PFSK-1 (cell line): ENCODE measurements around the gene ZNF417.

ENCODE experiments used
- FOXP2 ChIP-seq: optimal IDR thresholded peaks from 2 replicates; pipeline ENCODE3; 2011; ENCODE audit warnings: borderline replicate concordance, control low read depth, inconsistent platforms; ENCODE audit not compliant: insufficient read depth; ENCODE audit errors: extremely low read length, extremely low read depth
- POLR2AphosphoS5 ChIP-seq: IDR thresholded peaks from 2 replicates; pipeline ENCODE4 v1.6.1; 2012; ENCODE audit warnings: low read depth, mild to moderate bottlenecking, control low read depth, low read length, moderate library complexity
- SIN3A ChIP-seq: IDR thresholded peaks from 2 replicates; pipeline ENCODE4 v1.6.1; 2012; ENCODE audit warnings: mild to moderate bottlenecking, low read length, moderate library complexity, borderline replicate concordance; ENCODE audit not compliant: insufficient read depth
- TAF1 ChIP-seq: IDR thresholded peaks from 2 replicates; pipeline ENCODE4 v1.6.1; 2012; ENCODE audit warnings: low read length, control low read depth, borderline replicate concordance; ENCODE audit not compliant: insufficient read depth
- TF ChIP-seq, protein P1 (sequence below), 2 experiments: IDR thresholded peaks; 2 replicates each; pipeline versions ENCODE4 v1.6.1 to v1.8.0; 2011 to 2012; ENCODE audit warnings: low read depth in 2 of 2, low read length in 2 of 2, control low read depth in 1 of 2, inconsistent platforms in 1 of 2, mild to moderate bottlenecking in 1 of 2, moderate library complexity in 1 of 2; ENCODE audit not compliant: insufficient read depth in 1 of 2

Gene ZNF417

DNA sequence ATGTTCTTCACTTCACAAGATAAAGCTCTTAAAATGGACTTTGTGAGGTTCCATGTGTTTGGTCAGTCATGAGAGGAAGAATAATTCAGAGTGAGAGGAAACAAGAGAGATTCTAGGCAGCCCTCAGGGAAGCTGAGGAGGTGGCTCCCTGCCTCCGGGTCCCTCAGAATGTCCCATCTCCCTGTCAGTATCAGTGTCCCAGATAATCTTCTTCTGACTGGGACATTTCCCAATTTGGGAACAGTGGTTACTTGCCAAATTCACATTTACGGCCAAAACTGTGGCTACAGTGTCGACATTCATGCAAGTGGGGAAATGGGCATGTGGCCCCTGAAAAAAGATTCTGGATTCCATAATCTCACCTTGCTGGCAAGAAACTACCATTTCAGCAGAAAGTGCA is 9.0 kb downstream of the ZNF417 start:
- TF ChIP-seq SIN3A, result no peak
- no peak for TF ChIP-seq TAF1
- no peak for TF ChIP-seq FOXP2
- TF ChIP-seq, protein P1, sequence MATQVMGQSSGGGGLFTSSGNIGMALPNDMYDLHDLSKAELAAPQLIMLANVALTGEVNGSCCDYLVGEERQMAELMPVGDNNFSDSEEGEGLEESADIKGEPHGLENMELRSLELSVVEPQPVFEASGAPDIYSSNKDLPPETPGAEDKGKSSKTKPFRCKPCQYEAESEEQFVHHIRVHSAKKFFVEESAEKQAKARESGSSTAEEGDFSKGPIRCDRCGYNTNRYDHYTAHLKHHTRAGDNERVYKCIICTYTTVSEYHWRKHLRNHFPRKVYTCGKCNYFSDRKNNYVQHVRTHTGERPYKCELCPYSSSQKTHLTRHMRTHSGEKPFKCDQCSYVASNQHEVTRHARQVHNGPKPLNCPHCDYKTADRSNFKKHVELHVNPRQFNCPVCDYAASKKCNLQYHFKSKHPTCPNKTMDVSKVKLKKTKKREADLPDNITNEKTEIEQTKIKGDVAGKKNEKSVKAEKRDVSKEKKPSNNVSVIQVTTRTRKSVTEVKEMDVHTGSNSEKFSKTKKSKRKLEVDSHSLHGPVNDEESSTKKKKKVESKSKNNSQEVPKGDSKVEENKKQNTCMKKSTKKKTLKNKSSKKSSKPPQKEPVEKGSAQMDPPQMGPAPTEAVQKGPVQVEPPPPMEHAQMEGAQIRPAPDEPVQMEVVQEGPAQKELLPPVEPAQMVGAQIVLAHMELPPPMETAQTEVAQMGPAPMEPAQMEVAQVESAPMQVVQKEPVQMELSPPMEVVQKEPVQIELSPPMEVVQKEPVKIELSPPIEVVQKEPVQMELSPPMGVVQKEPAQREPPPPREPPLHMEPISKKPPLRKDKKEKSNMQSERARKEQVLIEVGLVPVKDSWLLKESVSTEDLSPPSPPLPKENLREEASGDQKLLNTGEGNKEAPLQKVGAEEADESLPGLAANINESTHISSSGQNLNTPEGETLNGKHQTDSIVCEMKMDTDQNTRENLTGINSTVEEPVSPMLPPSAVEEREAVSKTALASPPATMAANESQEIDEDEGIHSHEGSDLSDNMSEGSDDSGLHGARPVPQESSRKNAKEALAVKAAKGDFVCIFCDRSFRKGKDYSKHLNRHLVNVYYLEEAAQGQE (IDR thresholded peaks at IDR 0.05; ENCODE audit: insufficient read depth in 1 of 2, low read depth in 2 of 2, low read length in 2 of 2), result no peak
- TF ChIP-seq POLR2AphosphoS5, result no peak

DNA sequence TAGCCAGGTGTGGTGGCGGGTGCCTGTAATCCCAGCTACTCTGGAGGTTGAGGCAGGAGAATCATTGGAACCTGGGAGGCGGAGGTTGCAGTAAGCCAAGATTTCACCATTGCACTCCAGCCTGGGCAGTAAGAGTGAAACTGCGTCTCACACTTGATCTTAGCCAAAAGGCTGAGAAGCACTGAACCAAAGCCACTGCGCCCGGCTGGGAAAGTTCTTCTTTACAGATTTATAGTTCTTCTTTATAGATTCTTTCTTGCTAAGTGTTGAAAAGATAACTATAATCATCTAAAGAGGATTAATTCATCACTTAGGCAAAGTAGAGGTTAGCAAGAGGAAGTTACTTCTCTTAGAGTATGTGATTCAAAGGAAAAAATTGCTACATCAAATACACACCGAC is 11.1 kb downstream of the ZNF417 start:
- no peak for TF ChIP-seq FOXP2
- TF ChIP-seq TAF1, result no peak
- TF ChIP-seq POLR2AphosphoS5, result no peak
- no peak for TF ChIP-seq SIN3A
- TF ChIP-seq, protein P1 (IDR thresholded peaks at IDR 0.05; ENCODE audit: insufficient read depth in 1 of 2, low read depth in 2 of 2, low read length in 2 of 2), result no peak

DNA sequence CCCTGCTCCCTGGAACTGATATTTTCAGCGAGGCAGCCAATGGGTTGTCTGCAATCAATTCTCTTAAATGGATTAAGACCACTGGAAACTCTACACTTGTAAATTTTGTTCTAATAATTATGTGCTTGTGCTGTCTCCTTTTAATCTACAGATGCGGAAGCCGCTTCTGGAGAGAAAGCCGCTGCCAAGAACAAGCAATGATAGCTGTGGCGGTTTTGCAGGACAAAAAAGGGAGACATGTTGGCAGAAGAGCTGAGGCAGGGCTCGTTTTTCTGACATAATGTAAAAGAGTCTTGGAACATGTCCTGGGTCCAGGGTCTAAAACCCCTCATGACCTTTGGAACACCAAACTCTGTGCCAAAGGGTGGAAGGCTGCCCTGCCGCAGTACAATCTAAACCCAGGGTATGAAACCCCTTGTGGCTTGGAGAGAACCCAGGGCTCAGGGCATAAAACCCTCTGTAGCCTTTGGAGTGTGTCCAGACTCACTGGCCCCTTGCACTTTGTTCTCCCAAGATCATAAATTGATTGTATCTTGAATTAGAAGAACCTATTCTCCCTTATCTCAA is 12.7 kb downstream of the ZNF417 start:
- TF ChIP-seq, protein P1 (IDR thresholded peaks at IDR 0.05; ENCODE audit: insufficient read depth in 1 of 2, low read depth in 2 of 2, low read length in 2 of 2), result no peak
- no peak for TF ChIP-seq FOXP2
- TF ChIP-seq SIN3A, result no peak
- no peak for TF ChIP-seq TAF1
- TF ChIP-seq POLR2AphosphoS5, result no peak

DNA sequence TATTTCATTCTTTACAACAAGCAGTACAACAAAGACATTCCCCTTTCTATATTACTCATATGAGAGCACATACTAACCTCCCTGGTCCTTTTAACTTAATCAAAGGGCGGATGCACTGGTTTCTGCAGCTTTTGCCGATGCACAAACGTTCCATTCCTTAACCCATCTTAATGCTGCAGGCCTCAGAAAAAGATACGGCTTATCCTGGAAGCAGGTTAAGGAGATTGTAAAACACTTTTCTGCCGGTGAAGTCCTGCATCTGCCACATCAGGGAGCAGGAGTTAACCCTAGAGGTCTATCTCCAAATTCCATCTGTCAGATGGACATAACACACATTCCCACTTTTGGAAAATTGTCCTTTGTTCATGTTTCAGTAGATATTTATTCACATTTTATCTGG is 16.1 kb downstream of the ZNF417 start:
- TF ChIP-seq, protein P1 (IDR thresholded peaks at IDR 0.05; ENCODE audit: insufficient read depth in 1 of 2, low read depth in 2 of 2, low read length in 2 of 2), result no peak
- no peak for TF ChIP-seq POLR2AphosphoS5
- TF ChIP-seq TAF1, result no peak
- no peak for TF ChIP-seq FOXP2
- no peak for TF ChIP-seq SIN3A
